ENCODE measurements around the gene ITPKC. TPM values are rescaled to one million over a fixed set of nuclear protein-coding genes. Genes with fewer than 3 reads are reported as not detected.
"Not testable (repeated sequence)": the region's sequence is repeated elsewhere in the genome, so short reads cannot be mapped to it uniquely, and the experiment has no call there.

ITPKC gene
- total RNA-seq, 2 donors from 2014 or later = 15.8 to 22.0 TPM

- intact Hi-C loops (cut with DNase I) = no loop called here
- TF ChIP-seq CTCF (IDR thresholded peaks at IDR 0.05) = no peak
- no peak for DNase-seq
- no peaks in the 10 kb centered on the region for H3K27me3 ChIP-seq
- H3K4me1 ChIP-seq = no peaks in the 10 kb centered on the region
- peaks cover 33% of the 10 kb centered on the region for H3K36me3 ChIP-seq
- no peak overlapping the region for H3K9ac ChIP-seq (ENCODE audit: low read depth in 2 of 2, low read length in 2 of 2)
- H3K27ac ChIP-seq = no peak overlapping the region
- H3K4me3 ChIP-seq = no peak overlapping the region
- no peaks in the 10 kb centered on the region for H3K9me3 ChIP-seq
Measured at GRCh38 chr19:40763963-40764362, 47.1 kb downstream of the ITPKC start.

GRCh38 chr19:40766385-40766784, 49.5 kb downstream of the ITPKC start:
- H3K4me3 ChIP-seq; DNase-seq; intact Hi-C loops (cut with DNase I); H3K27me3 ChIP-seq; H3K4me1 ChIP-seq; H3K9me3 ChIP-seq; H3K9ac ChIP-seq (ENCODE audit: low read depth in 2 of 2, low read length in 2 of 2); H3K27ac ChIP-seq: not testable (repeated sequence)
- peaks cover 18% of the 10 kb centered on the region for H3K36me3 ChIP-seq

GRCh38 chr19:40768869-40769268, 52.0 kb downstream of the ITPKC start:
- Histone ChIP-seq H3K36me3 (peaks cover under 1% of the 10 kb centered on the region), H3K27ac (no peak overlapping the region), H3K27me3 (no peaks in the 10 kb centered on the region), H3K9me3 (no peaks in the 10 kb centered on the region), H3K9ac (ENCODE audit: low read depth in 2 of 2, low read length in 2 of 2) (no peak overlapping the region), H3K4me1 (no peaks in the 10 kb centered on the region), H3K4me3 (no peak overlapping the region)
- DNase-seq = no peak
- intact Hi-C loops (cut with DNase I) = no loop called here
- no peak for TF ChIP-seq CTCF (IDR thresholded peaks at IDR 0.05)

- H3K9me3 ChIP-seq; H3K4me3 ChIP-seq; H3K4me1 ChIP-seq; intact Hi-C loops (cut with DNase I); H3K36me3 ChIP-seq; DNase-seq; H3K27me3 ChIP-seq; H3K27ac ChIP-seq; H3K9ac ChIP-seq (ENCODE audit: low read depth in 2 of 2, low read length in 2 of 2): not testable (repeated sequence)
Measured at GRCh38 chr19:40771101-40771862, 54.4 kb downstream of the ITPKC start.

GRCh38 chr19:40774916-40775631, 58.2 kb downstream of the ITPKC start, which contains the start of gene MIA:
TSS of gene MIA (plus strand) at chr19:40775521. CDS start at chr19:40775543, 22 bp downstream.
- intact Hi-C loops (cut with DNase I) = no loop called here
- Histone ChIP-seq H3K9me3 (no peaks in the 10 kb centered on the region), H3K4me1 (peaks cover 3% of the 10 kb centered on the region), H3K27me3 (no peaks in the 10 kb centered on the region), H3K4me3 (no peak within 1 kb of the TSS), H3K9ac (ENCODE audit: low read depth in 2 of 2, low read length in 2 of 2) (no peak within 1 kb of the TSS), H3K27ac (no peak within 1 kb of the TSS), H3K36me3 (no peaks in the 10 kb centered on the region)
- TF ChIP-seq CTCF (IDR thresholded peaks at IDR 0.05) = no peak
- DNase-seq = no peak

- peaks cover 3% of the 10 kb centered on the region for H3K4me1 ChIP-seq
- no peak overlapping the region for H3K27ac ChIP-seq
- no peaks in the 10 kb centered on the region for H3K36me3 ChIP-seq
- intact Hi-C loops (cut with DNase I) = no loop called here
- no peak overlapping the region for H3K4me3 ChIP-seq
- H3K27me3 ChIP-seq = no peaks in the 10 kb centered on the region
- TF ChIP-seq CTCF (IDR thresholded peaks at IDR 0.05) = no peak
- H3K9me3 ChIP-seq = no peaks in the 10 kb centered on the region
- no peak overlapping the region for H3K9ac ChIP-seq (ENCODE audit: low read depth in 2 of 2, low read length in 2 of 2)
- DNase-seq = no peak
Measured at GRCh38 chr19:40775632-40776022, 58.7 kb downstream of the ITPKC start.
